NOMO-1 (cell line): ENCODE results near the gene YIPF4.
"Not testable (repeated sequence)": the region's sequence is repeated elsewhere in the genome, so short reads cannot be mapped to it uniquely, and the experiment has no call there.

Experiments
- DNase-seq, 2 experiments: peaks; one replicate each; lab custom pipeline; 2025; ENCODE audit not compliant: unreplicated experiment in 2 of 2; lab: John Stamatoyannopoulos, UW

YIPF4 gene

DNA sequence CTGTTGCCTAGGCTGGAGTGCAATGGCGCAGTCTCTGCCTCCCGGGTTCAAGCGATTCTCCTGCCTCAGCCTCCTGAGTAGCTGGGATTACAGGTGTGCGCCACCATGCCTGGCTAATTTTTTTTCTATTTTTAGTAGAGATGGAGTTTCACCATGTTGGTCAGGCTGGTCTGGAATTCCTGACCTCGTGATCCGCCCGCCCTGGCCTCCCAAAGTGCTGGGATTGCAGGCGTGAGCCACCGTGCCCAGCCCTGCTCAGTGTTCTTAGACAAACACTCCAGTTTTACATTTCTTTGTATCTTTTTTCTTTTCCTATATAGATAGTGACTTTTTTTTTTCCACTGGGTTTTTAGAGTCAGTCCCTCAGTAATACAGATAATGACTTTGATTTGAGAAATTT, 86.6 kb downstream of the YIPF4 start:
- not testable (repeated sequence) for DNase-seq

GRCh38 chr2:32365679-32366078, 88.0 kb downstream of the YIPF4 start:
- DNase-seq: not testable (repeated sequence)
